Thoracic aorta (tissue), 2 donors: Measurements from ENCODE around the gene KCNH4. TPM values are rescaled to one million over a fixed set of nuclear protein-coding genes. Genes with fewer than 3 reads are reported as not detected.

ENCODE experiments used
- ATAC-seq: fragments of 150-250 bp; one replicate; pipeline ENCODE4 v1.8.0; 2017; ENCODE audit warnings: low read depth; ENCODE audit not compliant: insufficient number of reproducible peaks, low FRiP score
- DNase-seq: peaks from one replicate; pipeline ENCODE4 v3.0.0-alpha.2; 2020; ENCODE audit warnings: low spot score
- H3K27ac ChIP-seq, 2 donors: fragments of 200-600 bp; sonication (generic); 1 replicate in 1 of 2; 2 replicates in 1 of 2; pipeline ENCODE4 v1.5.1; 2016; ENCODE audit warnings: mild to moderate bottlenecking in 2 of 2, moderate library complexity in 2 of 2
- H3K27me3 ChIP-seq: fragments of 200-600 bp; sonication (generic); replicated peaks from 2 replicates; pipeline ENCODE4 v1.6.0; 2016; ENCODE audit warnings: mild to moderate bottlenecking; ENCODE audit not compliant: insufficient read depth
- H3K36me3 ChIP-seq: fragments of 200-600 bp; sonication (generic); one replicate; pipeline ENCODE4 v1.5.1; 2016
- H3K4me1 ChIP-seq, 2 donors: fragments of 200-600 bp; sonication (generic); 1 replicate in 1 of 2; 2 replicates in 1 of 2; pipeline versions ENCODE4 v1.5.1 to v1.6.0; 2016; ENCODE audit warnings: low read depth in 2 of 2, mild to moderate bottlenecking in 1 of 2; ENCODE audit not compliant: control insufficient read depth in 1 of 2
- H3K4me3 ChIP-seq: fragments of 200-600 bp; sonication (generic); 2 replicates; pipeline ENCODE4 v1.5.1; 2016; ENCODE audit warnings: mild to moderate bottlenecking
- H3K9me3 ChIP-seq: fragments of 200-600 bp; sonication (generic); 2 replicates; pipeline ENCODE4 v1.5.1; 2016
- CTCF ChIP-seq: fragments of 200-600 bp; sonication (generic); IDR thresholded peaks from one replicate; pipeline ENCODE4 v1.5.1; 2019; ENCODE audit warnings: antibody characterized with exemption
- total RNA-seq, 2 donors: library from RNA; depleted of rRNA; stranded (reverse); fragments of >200 nt; gene quantifications; one replicate each; pipeline versions ENCODE4 v1.1.0 to v1.2.3, GENCODE V29; 2016

KCNH4 gene
- total RNA-seq, 2 donors from 2014 or later: 0.21 TPM; not detected in 1

DNA sequence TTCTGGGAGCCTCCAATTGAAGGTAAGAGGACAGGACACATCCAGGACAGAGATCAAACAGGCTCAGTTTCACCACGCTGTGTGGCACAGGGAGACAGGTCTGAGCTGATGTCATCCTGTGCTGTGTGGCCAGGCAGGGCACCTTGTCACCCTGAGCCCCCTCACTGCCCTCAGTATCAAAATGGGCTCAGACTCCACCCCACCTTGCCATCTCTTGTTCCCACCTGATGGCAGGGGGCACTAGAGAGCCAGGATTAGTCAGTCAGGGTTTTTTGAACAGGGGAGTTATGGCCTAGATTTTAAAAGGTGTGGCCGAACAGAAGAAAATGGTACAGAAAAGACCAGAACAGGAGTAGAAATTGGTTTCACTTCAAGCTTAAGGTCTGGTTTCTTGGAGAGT, 62.4 kb downstream of the KCNH4 start:
- DNase-seq (no peak), ATAC-seq (no peak)
- H3K27ac ChIP-seq: no peak overlapping the region
- H3K4me3 ChIP-seq: no peak overlapping the region
- H3K36me3 ChIP-seq: no peaks in the 10 kb centered on the region
- TF ChIP-seq CTCF: no peak
- peaks cover 7 to 10% of the 10 kb centered on the region in 2 donors for H3K4me1 ChIP-seq
- H3K27me3 ChIP-seq: no peaks in the 10 kb centered on the region
- no peaks in the 10 kb centered on the region for H3K9me3 ChIP-seq

DNA sequence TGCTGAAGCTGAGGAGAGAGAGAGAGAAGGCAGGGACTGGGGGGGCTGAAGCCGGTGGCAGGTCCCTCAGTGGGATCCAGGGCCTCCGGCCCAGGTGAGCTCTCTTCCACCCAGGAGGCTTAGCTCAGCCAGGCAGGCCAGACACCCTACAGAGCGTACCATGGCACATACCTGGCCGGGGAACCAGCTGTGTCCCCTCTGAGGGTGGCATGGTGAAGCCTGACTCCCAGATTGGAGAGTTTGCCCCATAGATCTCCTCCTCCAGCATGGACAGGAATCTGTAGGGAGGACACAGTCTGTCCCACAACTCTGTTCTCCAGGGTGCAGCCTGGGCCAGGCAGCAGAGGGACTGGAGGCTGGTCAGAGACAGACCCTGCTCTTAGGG, 62.8 kb downstream of the KCNH4 start:
- no peak for DNase-seq
- H3K4me3 ChIP-seq: no peak overlapping the region

GRCh38 chr17:42117397-42118125, 63.4 kb downstream of the KCNH4 start:
- H3K9me3 ChIP-seq: no peaks in the 10 kb centered on the region
- H3K4me1 ChIP-seq: peaks cover 14 to 17% of the 10 kb centered on the region in 2 donors
- H3K4me3 ChIP-seq: no peak overlapping the region
- no peak for TF ChIP-seq CTCF
- H3K36me3 ChIP-seq: no peaks in the 10 kb centered on the region
- no peak overlapping the region for H3K27ac ChIP-seq
- DNase-seq: no peak
- no peak for ATAC-seq
- H3K27me3 ChIP-seq: no peaks in the 10 kb centered on the region

More for the DNA sequence above, 62.8 kb downstream of the KCNH4 start:
- no peak for ATAC-seq
- Histone ChIP-seq H3K9me3 (no peaks in the 10 kb centered on the region), H3K36me3 (no peaks in the 10 kb centered on the region), H3K27me3 (no peaks in the 10 kb centered on the region), H3K27ac (no peak overlapping the region), H3K4me1 (peaks cover 10 to 12% of the 10 kb centered on the region in 2 donors)
- TF ChIP-seq CTCF: no peak

GRCh38 chr17:42116705-42117396, 64.1 kb downstream of the KCNH4 start:
- DNase-seq (peak; percentile 64), ATAC-seq (no peak)
- H3K27ac ChIP-seq: no peak overlapping the region
- H3K4me1 ChIP-seq: peaks cover 14 to 19% of the 10 kb centered on the region in 2 donors
- no peaks in the 10 kb centered on the region for H3K36me3 ChIP-seq
- peak; percentile 85 for TF ChIP-seq CTCF
- no peak overlapping the region for H3K4me3 ChIP-seq
- no peaks in the 10 kb centered on the region for H3K9me3 ChIP-seq
- no peaks in the 10 kb centered on the region for H3K27me3 ChIP-seq

GRCh38 chr17:42114118-42114517, 66.8 kb downstream of the KCNH4 start:
- no peak for TF ChIP-seq CTCF
- H3K27ac ChIP-seq: no peak overlapping the region
- no peak overlapping the region for H3K4me3 ChIP-seq
- no peaks in the 10 kb centered on the region for H3K9me3 ChIP-seq
- no peaks in the 10 kb centered on the region for H3K27me3 ChIP-seq
- no peak for ATAC-seq
- no peak for DNase-seq
- peaks cover 14 to 20% of the 10 kb centered on the region in 2 donors for H3K4me1 ChIP-seq
- H3K36me3 ChIP-seq: peaks cover under 1% of the 10 kb centered on the region
